GM04503 (cell line): Measurements from ENCODE around the gene VPS50.
A peak's percentile ranks its signal among the peaks of the same experiment; 100 is the strongest.
"Not testable (repeated sequence)": the region's sequence is repeated elsewhere in the genome, so short reads cannot be mapped to it uniquely, and the experiment has no call there.

ENCODE experiments used
- DNase-seq: peaks from one replicate; pipeline ENCODE4 v3.0.0-alpha.2; 2012; ENCODE audit warnings: low read depth

VPS50 gene

GRCh38 chr7:93242106-93242505 is 9.9 kb downstream of the VPS50 start:
- no peak for DNase-seq

- no peak for DNase-seq
Measured at GRCh38 chr7:93245525-93246432, 13.6 kb downstream of the VPS50 start.

- DNase-seq = no peak
Measured at GRCh38 chr7:93249491-93250148, 17.5 kb downstream of the VPS50 start.

- DNase-seq = no peak
Measured at GRCh38 chr7:93258661-93259060, 26.5 kb downstream of the VPS50 start.

GRCh38 chr7:93262535-93262934 is 30.4 kb downstream of the VPS50 start:
- DNase-seq = no peak

GRCh38 chr7:93265220-93265619 is 33.1 kb downstream of the VPS50 start:
- no peak for DNase-seq

- no peak for DNase-seq
Measured at GRCh38 chr7:93279541-93279940, 47.4 kb downstream of the VPS50 start.

- DNase-seq = no peak
Measured at GRCh38 chr7:93284908-93285307, 52.7 kb downstream of the VPS50 start.

GRCh38 chr7:93293229-93293628 is 61.1 kb downstream of the VPS50 start:
- DNase-seq = no peak

- no peak for DNase-seq
Measured at GRCh38 chr7:93298206-93298605, 66.0 kb downstream of the VPS50 start.

GRCh38 chr7:93298671-93299070 is 66.5 kb downstream of the VPS50 start:
- DNase-seq = no peak

GRCh38 chr7:93301736-93302135 is 69.6 kb downstream of the VPS50 start:
- DNase-seq = no peak

- DNase-seq = peak; percentile 72
Measured at GRCh38 chr7:93307131-93307660, 75.0 kb downstream of the VPS50 start.

GRCh38 chr7:93307943-93308342 is 75.8 kb downstream of the VPS50 start:
- no peak for DNase-seq

- DNase-seq = no peak
Measured at GRCh38 chr7:93310346-93310745, 78.2 kb downstream of the VPS50 start.

- no peak for DNase-seq
Measured at GRCh38 chr7:93314449-93314848, 82.3 kb downstream of the VPS50 start.

- no peak for DNase-seq
Measured at GRCh38 chr7:93315896-93316295, 83.7 kb downstream of the VPS50 start.

GRCh38 chr7:93316730-93317129 is 84.6 kb downstream of the VPS50 start:
- no peak for DNase-seq

GRCh38 chr7:93320887-93321286 is 88.7 kb downstream of the VPS50 start:
- no peak for DNase-seq

GRCh38 chr7:93326291-93326690 is 94.1 kb downstream of the VPS50 start:
- not testable (repeated sequence) for DNase-seq

- DNase-seq = peak; percentile 76
Measured at GRCh38 chr7:93327006-93327633, 95.0 kb downstream of the VPS50 start.

- DNase-seq = no peak
Measured at GRCh38 chr7:93331706-93332105, 99.5 kb downstream of the VPS50 start.

GRCh38 chr7:93332172-93332571 is 100.0 kb downstream of the VPS50 start:
- no peak for DNase-seq
